ENCODE measurements around the gene POU2F3.

GRCh38 chr11:120224972-120225909 lies 14.7 kb upstream of the POU2F3 start:
- TF ChIP-seq POLR2A (IDR thresholded peaks at IDR 0.05): no peak
- TF ChIP-seq CTCF (IDR thresholded peaks at IDR 0.05): peak in 1 of 4 experiments; percentile 21
- no peak for TF ChIP-seq POLR2AphosphoS5 (IDR thresholded peaks at IDR 0.05)
